HCT116 (cell line): ENCODE measurements around the gene NPFFR1. TPM values are rescaled to one million over a fixed set of nuclear protein-coding genes. Genes with fewer than 3 reads are reported as not detected.

ENCODE experiments used
- ATAC-seq: fragments of 200-7000 bp; cut with Tn5 transposase; 2 replicates; pipeline ENCODE4 v1.9.1; 2020; ENCODE audit warnings: mild to moderate bottlenecking, moderate library complexity
- Bru-seq: library from RNA; stranded (reverse); fragments of 400-500 nt; gene quantifications from one replicate; lab custom pipeline; 2021; lab: Mats Ljungman, UMichigan
- BruChase-seq, 2 experiments: library from RNA; stranded (reverse); fragments of 400-500 nt; gene quantifications; one replicate each; lab custom pipeline; 2021; lab: Mats Ljungman, UMichigan
- BruUV-seq: library from RNA; stranded (reverse); fragments of 400-500 nt; replicated peaks from 2 replicates; lab custom pipeline; 2021; lab: Mats Ljungman, UMichigan
- CTCF ChIA-PET: fragments of 300-600 bp; sonication (Branson Sonifier 250); formaldehyde crosslinking; loops from one replicate; lab custom pipeline; 2021; ENCODE audit warnings: antibody characterized with exemption; lab: Charles Lee
- POLR2A ChIA-PET: fragments of 300-600, 350-600 bp; sonication (Branson Sonifier 250); formaldehyde crosslinking; loops from one replicate; lab custom pipeline; 2021; ENCODE audit warnings: antibody characterized with exemption; lab: Charles Lee
- RAD21 ChIA-PET, 2 experiments: fragments of 300-600 bp; sonication (Branson Sonifier 250); formaldehyde crosslinking; loops; one replicate each; lab custom pipeline; 2023; ENCODE audit warnings: low total read pairs in 2 of 2; ENCODE audit not compliant: uncharacterized antibody in 2 of 2, unreplicated experiment in 2 of 2, low non-redundant PET in 1 of 2; lab: Charles Lee
- DNase-seq: peaks from one replicate; pipeline ENCODE4 v3.0.0-alpha.2; 2010; ENCODE audit warnings: low read depth, low spot score
- H2AFZ ChIP-seq: fragments of 200-600 bp; shearing (Covaris generic), sonication (generic); 2 replicates; pipeline ENCODE4 v1.6.1; 2017; ENCODE audit warnings: low read depth, mixed run types, mixed read lengths, antibody characterized with exemption, low read length; ENCODE audit not compliant: poor library complexity, severe bottlenecking
- H3K27ac ChIP-seq: 2 replicates; pipeline ENCODE4 v1.5.1; 2012; ENCODE audit warnings: low read depth, low read length
- H3K27me3 ChIP-seq: fragments of 200-600 bp; sonication (generic); 2 replicates; pipeline ENCODE4 v1.6.1; 2016; ENCODE audit warnings: mixed run types, low read length, mixed read lengths; ENCODE audit not compliant: insufficient read depth
- H3K36me3 ChIP-seq, 2 experiments: fragments of 200-500 bp in 1 of 2; fragments of 200-600 bp in 1 of 2; sonication (Bioruptor generic) in 1 of 2; sonication (generic) in 1 of 2; 2 replicates each; pipeline versions ENCODE4 v1.5.1 to v1.6.1; 2014 to 2016; ENCODE audit warnings: low read length in 2 of 2, inconsistent platforms in 1 of 2, mixed read lengths in 1 of 2, mixed run types in 1 of 2; ENCODE audit not compliant: insufficient read depth in 2 of 2, control insufficient read depth in 1 of 2
- H3K4me1 ChIP-seq, 2 experiments: fragments of 200-600 bp in 1 of 2; sonication (generic) in 1 of 2; 2 replicates each; pipeline versions ENCODE4 v1.5.1 to v1.6.1; 2012 to 2017; ENCODE audit warnings: low read length in 2 of 2, inconsistent platforms in 1 of 2, mild to moderate bottlenecking in 1 of 2, mixed read lengths in 1 of 2, mixed run types in 1 of 2, moderate library complexity in 1 of 2; ENCODE audit not compliant: insufficient read depth in 2 of 2, control insufficient read depth in 1 of 2
- H3K4me2 ChIP-seq: fragments of 200-600 bp; sonication (generic); 2 replicates; pipeline ENCODE4 v1.6.1; 2017; ENCODE audit warnings: mixed run types, low read length, mixed read lengths
- H3K4me3 ChIP-seq, 2 experiments: fragments of 200-600 bp in 1 of 2; sonication (generic) in 1 of 2; replicated peaks in 1 of 2; 2 replicates each; pipeline ENCODE4 v1.5.1; 2011 to 2016; ENCODE audit warnings: low read length in 2 of 2, control low read depth in 1 of 2, low read depth in 1 of 2, mild to moderate bottlenecking in 1 of 2, mixed read lengths in 1 of 2, mixed run types in 1 of 2
- H3K79me2 ChIP-seq: fragments of 200-600 bp; sonication (generic); 2 replicates; pipeline ENCODE4 v1.6.1; 2017; ENCODE audit warnings: mild to moderate bottlenecking, mixed run types, low read length, moderate library complexity, mixed read lengths; ENCODE audit not compliant: insufficient read depth
- H3K9ac ChIP-seq: fragments of 200-600 bp; sonication (generic); 2 replicates; pipeline ENCODE4 v1.6.1; 2016; ENCODE audit warnings: low read length, mixed read lengths
- H3K9me2 ChIP-seq: fragments of 200-600 bp; sonication (generic), shearing (Covaris generic); 2 replicates; pipeline ENCODE4 v1.6.1; 2017; ENCODE audit warnings: mixed run types, mild to moderate bottlenecking, moderate library complexity; ENCODE audit not compliant: insufficient read depth
- H3K9me3 ChIP-seq, 2 experiments: fragments of 200-500 bp in 1 of 2; fragments of 200-600 bp in 1 of 2; sonication (Bioruptor generic) in 1 of 2; sonication (generic) in 1 of 2; 2 replicates each; pipeline ENCODE4 v1.6.1; 2014 to 2017; ENCODE audit warnings: low read length in 2 of 2, mixed read lengths in 2 of 2, inconsistent platforms in 1 of 2, low read depth in 1 of 2, mild to moderate bottlenecking in 1 of 2, mixed run types in 1 of 2, moderate library complexity in 1 of 2; ENCODE audit not compliant: control insufficient read depth in 1 of 2, insufficient read depth in 1 of 2
- H4K20me1 ChIP-seq: fragments of 200-600 bp; sonication (generic), shearing (Covaris generic); 2 replicates; pipeline ENCODE4 v1.6.1; 2017; ENCODE audit warnings: mixed run types, mild to moderate bottlenecking, moderate library complexity; ENCODE audit not compliant: insufficient read depth
- CBX3 ChIP-seq: IDR thresholded peaks from 2 replicates; pipeline ENCODE4 v1.6.1; 2012; ENCODE audit warnings: low read depth
- EGR1 ChIP-seq: IDR thresholded peaks from 2 replicates; pipeline ENCODE4 v1.6.1; 2012; ENCODE audit warnings: low read depth
- ELF1 ChIP-seq: IDR thresholded peaks from 2 replicates; pipeline ENCODE4 v1.6.1; 2012; ENCODE audit warnings: low read depth, borderline replicate concordance
- EZH2phosphoT487 ChIP-seq: fragments of 200-600 bp; IDR thresholded peaks from 2 replicates; pipeline ENCODE4 v1.6.1; 2018; ENCODE audit warnings: antibody characterized with exemption, borderline replicate concordance
- POLR2A ChIP-seq: IDR thresholded peaks from 2 replicates; pipeline ENCODE4 v1.7.0; 2011; ENCODE audit warnings: borderline replicate concordance; ENCODE audit not compliant: insufficient read depth, insufficient read length; ENCODE audit errors: extremely low read depth
- RAD21 ChIP-seq: IDR thresholded peaks from 2 replicates; pipeline ENCODE4 v1.6.1; 2012; ENCODE audit warnings: low read depth, mild to moderate bottlenecking
- TCF7L2 ChIP-seq: IDR thresholded peaks from 2 replicates; pipeline ENCODE4 v1.7.0; 2011; ENCODE audit warnings: borderline replicate concordance, inconsistent platforms; ENCODE audit not compliant: insufficient read depth, insufficient read length; ENCODE audit errors: extremely low read depth
- intact Hi-C: fragments of 100-400 bp; cut with micrococcal nuclease; formaldehyde crosslinking; loops from 2 replicates; pipeline ENCODE4 v1.10.0; 2022
- long read RNA-seq: library from polyadenylated mRNA; unstranded; transcript quantifications from one replicate; pipeline ENCODE4 v2.0.0, GENCODE V29; 2021; ENCODE audit not compliant: unreplicated experiment
- polyA plus RNA-seq: library from polyadenylated mRNA; unstranded; fragments of >200 nt; gene quantifications from 2 replicates; pipeline ENCODE4 v1.2.1, GENCODE V29; 2012; ENCODE audit warnings: missing spikeins
- total RNA-seq: library from RNA; stranded (reverse); gene quantifications from one replicate; pipeline ENCODE4 v1.2.1, GENCODE V29; 2021; ENCODE audit not compliant: unreplicated experiment
- TF ChIP-seq, protein P1 (sequence below): IDR thresholded peaks from 2 replicates; pipeline ENCODE4 v1.6.1; 2011; ENCODE audit warnings: mild to moderate bottlenecking, low read length, moderate library complexity; ENCODE audit not compliant: insufficient replicate concordance; ENCODE audit errors: extremely low read depth
- TF ChIP-seq, protein P2 (sequence below): IDR thresholded peaks from 2 replicates; pipeline ENCODE4 v1.6.1; 2012

The NPFFR1 gene, protein sequence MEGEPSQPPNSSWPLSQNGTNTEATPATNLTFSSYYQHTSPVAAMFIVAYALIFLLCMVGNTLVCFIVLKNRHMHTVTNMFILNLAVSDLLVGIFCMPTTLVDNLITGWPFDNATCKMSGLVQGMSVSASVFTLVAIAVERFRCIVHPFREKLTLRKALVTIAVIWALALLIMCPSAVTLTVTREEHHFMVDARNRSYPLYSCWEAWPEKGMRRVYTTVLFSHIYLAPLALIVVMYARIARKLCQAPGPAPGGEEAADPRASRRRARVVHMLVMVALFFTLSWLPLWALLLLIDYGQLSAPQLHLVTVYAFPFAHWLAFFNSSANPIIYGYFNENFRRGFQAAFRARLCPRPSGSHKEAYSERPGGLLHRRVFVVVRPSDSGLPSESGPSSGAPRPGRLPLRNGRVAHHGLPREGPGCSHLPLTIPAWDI
- 0.02 TPM for total RNA-seq
- 0.01 TPM in 2 replicates for polyA plus RNA-seq
- percentile 10 among the genes with signal in this experiment for Bru-seq, nascent RNA
- percentile 11 among the genes with signal in this experiment for BruChase-seq, experiment 1, labeled RNA remaining after a 6-hour chase
- BruChase-seq, experiment 2, labeled RNA remaining after a 2-hour chase = percentile 14 among the genes with signal in this experiment
- long read RNA-seq = 0 reads

DNA sequence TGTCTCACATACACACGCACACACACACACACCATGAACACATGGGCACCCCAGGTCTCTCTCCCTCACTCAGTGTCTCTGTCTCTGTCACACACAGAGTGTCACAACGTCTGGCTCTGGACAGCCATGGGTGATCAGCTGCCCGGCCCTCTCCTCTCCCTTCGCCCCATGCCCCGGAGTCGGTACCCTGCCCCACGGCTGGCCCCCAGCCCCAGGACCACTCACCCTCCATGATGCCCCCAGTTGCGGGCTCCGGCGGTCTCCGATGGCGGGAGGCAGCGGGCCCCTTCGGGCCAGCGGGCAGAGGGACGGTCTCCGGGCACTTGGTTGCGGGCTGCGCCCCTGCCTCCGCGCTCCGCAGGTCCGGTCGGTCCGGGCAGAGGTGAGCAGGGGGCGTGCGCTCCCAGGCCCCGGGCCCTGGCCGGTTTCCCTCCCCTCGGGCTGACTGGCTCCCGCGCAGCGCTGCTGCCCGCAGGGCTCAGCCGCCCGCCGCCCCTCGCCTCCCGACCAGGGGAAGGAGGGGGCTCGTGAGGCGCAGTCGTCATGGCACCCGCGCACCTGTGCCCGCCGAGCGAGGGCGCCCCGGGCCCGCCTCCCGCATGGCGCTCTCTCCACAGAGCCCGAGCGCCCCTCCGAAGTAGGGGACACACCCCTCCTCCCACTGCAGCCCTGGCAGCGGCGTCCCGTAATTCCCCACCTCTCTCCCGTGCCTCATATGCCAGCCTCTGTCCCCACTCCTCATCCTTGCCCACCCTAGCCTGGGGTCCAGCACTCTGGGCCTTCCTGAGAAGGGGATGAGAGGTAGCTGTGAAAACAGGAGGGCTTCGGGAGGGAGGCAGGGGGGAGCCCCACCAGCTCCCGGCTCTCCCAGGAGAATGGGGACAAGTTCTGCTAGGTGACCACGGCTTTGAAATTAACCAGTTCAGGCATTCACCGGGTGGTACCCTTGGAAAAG is at the start of gene NPFFR1:
TSS of gene NPFFR1 (minus strand) at position 560 of the 955 bp plus-strand sequence. CDS start at position 232, 328 bp downstream.
- DNase-seq (no peak), ATAC-seq (no peak)
- RAD21 ChIA-PET = no interaction called here
- H3K27me3 ChIP-seq = no peaks in the 10 kb centered on the region
- TF ChIP-seq, protein P1, sequence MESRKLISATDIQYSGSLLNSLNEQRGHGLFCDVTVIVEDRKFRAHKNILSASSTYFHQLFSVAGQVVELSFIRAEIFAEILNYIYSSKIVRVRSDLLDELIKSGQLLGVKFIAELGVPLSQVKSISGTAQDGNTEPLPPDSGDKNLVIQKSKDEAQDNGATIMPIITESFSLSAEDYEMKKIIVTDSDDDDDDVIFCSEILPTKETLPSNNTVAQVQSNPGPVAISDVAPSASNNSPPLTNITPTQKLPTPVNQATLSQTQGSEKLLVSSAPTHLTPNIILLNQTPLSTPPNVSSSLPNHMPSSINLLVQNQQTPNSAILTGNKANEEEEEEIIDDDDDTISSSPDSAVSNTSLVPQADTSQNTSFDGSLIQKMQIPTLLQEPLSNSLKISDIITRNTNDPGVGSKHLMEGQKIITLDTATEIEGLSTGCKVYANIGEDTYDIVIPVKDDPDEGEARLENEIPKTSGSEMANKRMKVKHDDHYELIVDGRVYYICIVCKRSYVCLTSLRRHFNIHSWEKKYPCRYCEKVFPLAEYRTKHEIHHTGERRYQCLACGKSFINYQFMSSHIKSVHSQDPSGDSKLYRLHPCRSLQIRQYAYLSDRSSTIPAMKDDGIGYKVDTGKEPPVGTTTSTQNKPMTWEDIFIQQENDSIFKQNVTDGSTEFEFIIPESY = no peak
- no peak for TF ChIP-seq RAD21
- TF ChIP-seq ELF1 = no peak
- TF ChIP-seq POLR2A = no peak
- no peak for TF ChIP-seq TCF7L2
- no peak for TF ChIP-seq EZH2phosphoT487
- TF ChIP-seq CBX3 = no peak
- TF ChIP-seq, protein P2, sequence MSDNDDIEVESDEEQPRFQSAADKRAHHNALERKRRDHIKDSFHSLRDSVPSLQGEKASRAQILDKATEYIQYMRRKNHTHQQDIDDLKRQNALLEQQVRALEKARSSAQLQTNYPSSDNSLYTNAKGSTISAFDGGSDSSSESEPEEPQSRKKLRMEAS = no peak
- TF ChIP-seq EGR1 = no peak
- H4K20me1 ChIP-seq = no peaks in the 10 kb centered on the region
- H2AFZ ChIP-seq = no peak within 1 kb of the TSS
- intact Hi-C loops = no loop called here
- no peaks in the 10 kb centered on the region for H3K9me2 ChIP-seq
- H3K79me2 ChIP-seq = no peaks in the 10 kb centered on the region
- no peaks in the 10 kb centered on the region for H3K36me3 ChIP-seq
- POLR2A ChIA-PET = no interaction called here
- H3K4me3 ChIP-seq = no peak within 1 kb of the TSS
- no peak within 1 kb of the TSS for H3K4me2 ChIP-seq
- CTCF ChIA-PET = interaction anchor here (1.5 kb wide), 1 partner anchor 11 kb away, joined by 9 read pairs; no protein-coding TSS in a partner anchor
- H3K9ac ChIP-seq = no peak within 1 kb of the TSS
- no peak within 1 kb of the TSS for H3K27ac ChIP-seq
- no TSS peak for BruUV-seq
- H3K9me3 ChIP-seq = no peaks in the 10 kb centered on the region
- no peaks in the 10 kb centered on the region for H3K4me1 ChIP-seq
